GM19438 (cell line): ENCODE measurements around the gene AXL.

Experiments used
- ATAC-seq: cut with Tn5 transposase; IDR thresholded peaks from one replicate; pipeline ENCODE4 v1.9.1; 2021; ENCODE audit warnings: low read depth; ENCODE audit not compliant: unreplicated experiment

AXL gene

DNA sequence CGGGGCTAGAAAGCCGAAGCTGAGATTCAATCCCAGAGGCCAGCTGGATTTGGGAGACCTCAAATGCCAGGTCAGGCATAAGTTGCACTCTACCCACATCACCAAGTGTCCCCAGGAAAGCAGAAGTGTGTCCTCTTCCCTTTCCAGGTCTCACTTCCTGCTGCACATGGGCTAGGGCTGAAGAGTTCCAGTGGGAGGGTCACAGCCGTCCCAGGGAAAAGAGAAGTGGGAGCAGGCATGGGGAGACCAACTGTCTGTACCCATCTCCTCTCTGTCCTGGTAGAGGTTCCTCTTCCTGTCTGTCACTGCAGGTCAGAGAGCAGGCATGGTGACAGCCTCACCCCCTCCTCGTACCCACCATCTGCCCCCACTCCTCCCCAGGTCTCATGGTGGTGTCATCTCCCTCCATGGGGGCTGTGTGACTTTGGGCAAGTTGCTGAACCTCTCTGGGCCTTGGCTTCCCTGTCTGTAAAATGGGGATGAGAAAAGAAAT, 14.8 kb downstream of the AXL start:
- no peak for ATAC-seq

DNA sequence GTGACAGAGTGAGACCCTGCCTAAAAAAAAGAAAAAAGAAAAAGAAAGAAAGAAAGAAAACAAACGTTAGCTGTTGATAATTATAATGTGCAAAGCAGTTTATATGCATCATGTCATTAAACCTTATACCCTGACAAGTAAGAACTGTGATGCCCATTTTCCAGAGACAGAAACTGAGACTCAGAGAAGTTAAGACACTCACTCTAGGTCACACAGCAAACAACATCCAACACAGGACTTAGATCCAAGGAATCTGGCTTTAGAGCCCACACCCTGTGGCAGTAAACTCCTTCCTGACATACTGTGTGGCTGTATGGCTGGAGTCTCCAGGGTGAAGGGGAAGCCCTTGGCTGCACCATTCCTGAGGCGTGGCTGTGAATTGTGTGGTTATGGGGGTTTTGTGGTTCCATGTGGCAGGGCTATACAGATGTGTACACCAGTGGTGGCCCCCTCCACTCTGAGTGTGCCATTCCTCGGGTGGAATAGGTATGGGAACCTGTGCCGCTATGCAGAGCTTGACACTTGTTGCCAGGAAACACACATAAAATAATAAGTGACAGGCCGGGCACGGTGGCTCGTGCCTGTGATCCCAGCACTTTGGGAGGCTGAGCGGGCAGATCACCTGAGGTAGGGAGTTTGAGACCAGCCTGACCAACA, 15.6 kb downstream of the AXL start:
- ATAC-seq, result no peak

DNA sequence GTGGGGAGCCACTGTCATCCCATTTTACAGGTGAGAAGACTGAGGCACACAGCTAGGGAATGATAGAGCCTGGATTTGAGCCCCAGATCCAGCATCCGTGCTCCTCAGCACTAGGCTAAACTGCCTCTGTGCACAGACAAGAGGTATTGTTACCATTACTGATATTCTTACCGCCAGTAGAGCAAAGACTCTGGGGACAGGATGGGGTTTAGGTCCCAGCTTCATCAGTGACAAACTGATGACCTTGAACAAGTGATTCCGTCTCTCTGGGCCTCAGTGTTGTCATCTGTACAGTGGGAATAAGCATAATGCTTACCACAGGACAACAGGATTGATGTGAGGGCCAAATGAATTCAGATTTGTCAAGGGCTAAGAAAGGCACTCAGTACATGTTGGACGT, 16.5 kb downstream of the AXL start:
- no peak for ATAC-seq

DNA sequence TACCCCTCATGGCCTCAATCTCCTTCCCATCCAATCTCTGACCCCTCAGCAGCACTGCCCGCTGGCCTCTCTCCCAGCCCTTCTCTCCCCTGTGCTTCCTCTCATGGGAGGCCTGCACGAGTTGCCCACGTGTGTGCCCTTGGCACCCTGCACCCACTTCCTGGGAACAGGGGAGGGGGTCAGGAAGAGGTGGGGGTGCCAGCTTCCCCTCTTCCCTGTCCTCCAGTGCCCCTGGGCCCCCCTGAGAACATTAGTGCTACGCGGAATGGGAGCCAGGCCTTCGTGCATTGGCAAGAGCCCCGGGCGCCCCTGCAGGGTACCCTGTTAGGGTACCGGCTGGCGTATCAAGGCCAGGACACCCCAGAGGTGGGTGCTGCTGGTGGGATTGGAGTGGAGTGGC, 19.2 kb downstream of the AXL start:
- ATAC-seq, result no peak

DNA sequence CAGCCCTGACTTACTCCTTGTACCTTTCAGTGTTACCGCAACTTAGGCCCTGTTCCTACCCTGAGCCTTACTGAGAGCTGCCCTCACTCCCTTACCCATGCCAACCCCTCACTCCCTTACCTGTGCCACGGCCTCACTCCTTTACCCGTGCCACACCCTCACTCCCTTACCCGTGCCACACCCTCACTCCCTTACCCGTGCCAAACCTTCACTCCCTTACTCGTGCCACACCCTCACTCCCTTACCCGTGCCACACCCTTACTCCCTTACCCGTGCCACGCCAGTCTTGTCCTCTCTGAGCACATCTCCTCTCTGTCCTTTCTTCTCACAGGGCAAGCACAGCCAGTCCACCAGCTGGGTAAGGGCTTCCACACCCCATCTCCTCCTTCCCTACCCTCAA, 20.3 kb downstream of the AXL start:
- no peak for ATAC-seq

DNA sequence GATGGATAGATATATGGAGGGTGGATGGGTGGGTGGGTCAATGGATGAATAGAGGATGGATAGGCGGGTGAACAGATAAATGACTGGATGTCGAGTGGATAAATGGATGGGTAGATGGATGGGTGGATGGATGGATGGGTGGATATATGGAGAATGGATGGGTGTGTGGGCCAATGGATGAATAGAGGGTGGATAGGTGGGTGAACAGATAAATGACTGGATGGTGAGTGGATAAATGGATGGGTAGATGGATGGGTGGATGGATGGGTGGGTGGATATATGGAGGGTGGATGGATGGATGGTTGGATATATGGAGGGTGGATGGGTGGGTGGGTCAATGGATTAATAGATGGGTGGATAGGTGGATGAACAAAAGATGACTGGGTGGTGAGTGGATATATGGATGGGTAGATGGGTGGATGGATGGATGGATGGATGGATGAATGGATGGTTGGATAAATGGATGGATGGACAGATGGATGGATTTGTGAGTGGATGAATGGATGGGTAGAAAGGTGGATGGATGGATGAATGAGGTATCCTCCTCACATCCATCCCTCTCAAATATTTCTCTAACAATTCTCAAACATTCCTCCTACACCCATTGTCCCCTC, 21.0 kb downstream of the AXL start:
- no peak for ATAC-seq

DNA sequence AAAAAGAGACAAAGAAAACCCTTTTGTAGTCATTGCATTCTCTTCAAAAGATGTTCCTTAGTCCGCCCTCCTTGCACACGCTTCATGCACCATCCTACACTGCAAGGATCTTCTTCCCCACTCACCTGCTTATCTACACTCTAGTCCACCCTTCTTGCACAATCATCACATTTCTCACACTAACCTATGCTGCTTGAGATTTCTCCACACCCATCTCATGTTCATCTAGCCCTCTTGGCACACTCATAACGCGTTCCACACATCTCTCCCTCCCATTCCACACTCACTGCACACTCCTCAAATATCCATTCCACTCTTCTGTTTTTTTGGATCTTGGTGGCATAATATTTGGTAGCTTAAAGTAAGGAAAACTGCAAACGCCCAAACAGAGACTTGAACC, 22.8 kb downstream of the AXL start:
- ATAC-seq, result no peak

DNA sequence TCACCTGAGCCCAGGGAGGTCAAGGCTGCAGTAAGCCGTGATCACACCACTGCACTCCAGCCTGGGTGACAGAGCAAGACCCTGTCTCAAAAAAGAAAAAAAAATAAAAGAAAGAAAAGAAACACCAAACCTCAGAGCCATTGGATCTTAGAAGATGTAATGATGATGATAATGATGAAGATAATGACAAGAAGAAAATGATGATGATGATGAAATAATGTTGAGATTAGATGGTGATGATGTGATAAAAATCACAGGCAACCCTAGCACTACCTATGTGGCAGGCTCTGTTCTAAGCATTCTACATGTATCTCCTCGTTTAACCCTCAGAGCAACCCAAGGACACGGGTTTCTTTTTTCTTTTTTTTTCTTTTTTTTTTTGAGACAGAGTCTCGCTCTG, 25.1 kb downstream of the AXL start:
- no peak for ATAC-seq

DNA sequence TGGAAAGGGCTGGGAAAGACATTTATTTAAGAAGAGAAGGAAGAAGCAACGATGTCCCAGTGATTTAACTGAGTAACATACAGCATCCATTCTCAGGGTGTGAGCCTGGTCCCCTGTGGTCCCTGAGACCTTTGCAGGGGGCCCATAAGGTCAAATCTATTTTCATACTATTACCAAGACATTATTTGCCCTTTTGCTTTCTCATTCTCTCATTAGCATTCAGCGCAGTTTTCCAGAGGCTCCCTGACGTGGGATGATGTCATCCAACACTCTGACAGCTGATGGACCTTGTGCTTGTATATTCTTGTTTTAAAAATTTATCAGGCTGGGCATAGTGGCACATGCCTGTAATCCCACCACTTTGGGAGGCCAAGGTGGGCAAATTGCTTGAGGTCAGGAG, 26.8 kb downstream of the AXL start:
- ATAC-seq, result no peak

DNA sequence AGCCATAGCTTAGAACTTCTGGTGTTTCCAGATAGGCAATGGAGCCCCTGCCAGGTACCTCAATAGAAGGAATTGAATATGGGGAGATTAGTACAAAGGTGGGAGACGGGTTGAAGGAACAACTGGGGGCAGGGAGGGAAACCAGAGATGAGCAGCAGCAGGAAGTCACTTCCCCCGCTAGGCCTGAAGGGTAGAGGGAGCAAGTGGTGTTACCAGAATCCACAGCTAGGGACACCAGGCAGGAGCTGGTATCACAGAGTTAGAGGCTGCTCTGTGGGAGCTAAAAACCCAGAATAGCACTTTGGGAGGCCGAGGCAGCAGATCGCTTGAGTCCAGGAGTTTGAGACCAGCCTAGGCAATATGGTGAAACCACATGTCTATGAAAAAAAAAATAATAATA, 29.9 kb downstream of the AXL start:
- ATAC-seq, result no peak

DNA sequence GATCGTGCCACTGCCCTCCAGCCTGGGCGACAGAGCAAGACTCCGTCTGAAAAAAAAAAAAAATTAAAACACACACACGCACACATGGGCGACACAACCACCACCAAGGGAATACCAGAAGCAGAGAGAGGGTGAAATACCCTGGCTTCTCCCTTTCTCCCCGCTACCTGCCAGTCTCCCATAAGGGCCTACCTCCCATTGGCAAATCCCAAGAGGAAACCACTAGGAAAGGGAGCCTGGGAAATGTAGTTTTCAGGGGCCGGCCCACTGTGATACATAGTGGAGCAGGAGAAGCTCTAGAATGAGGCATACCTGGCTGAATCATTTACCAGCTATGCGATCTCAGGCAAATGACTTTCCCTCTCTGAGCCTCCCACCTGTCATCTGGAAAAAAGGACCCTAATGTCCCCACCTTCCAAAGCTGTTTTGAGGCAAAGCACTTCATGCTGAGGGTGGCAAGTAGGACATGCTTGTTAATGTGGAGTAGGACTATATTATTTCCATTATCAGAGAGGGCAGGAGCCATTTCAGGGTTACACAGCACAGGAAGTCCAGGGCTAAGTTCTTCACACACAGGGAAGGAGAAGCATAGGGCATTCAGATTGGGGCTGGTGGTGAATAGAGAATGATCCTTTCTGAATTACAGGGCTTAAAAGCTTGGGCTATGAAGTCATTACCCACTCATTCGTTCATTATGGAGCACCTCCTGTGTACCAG, 30.8 kb downstream of the AXL start:
- ATAC-seq, result no peak

DNA sequence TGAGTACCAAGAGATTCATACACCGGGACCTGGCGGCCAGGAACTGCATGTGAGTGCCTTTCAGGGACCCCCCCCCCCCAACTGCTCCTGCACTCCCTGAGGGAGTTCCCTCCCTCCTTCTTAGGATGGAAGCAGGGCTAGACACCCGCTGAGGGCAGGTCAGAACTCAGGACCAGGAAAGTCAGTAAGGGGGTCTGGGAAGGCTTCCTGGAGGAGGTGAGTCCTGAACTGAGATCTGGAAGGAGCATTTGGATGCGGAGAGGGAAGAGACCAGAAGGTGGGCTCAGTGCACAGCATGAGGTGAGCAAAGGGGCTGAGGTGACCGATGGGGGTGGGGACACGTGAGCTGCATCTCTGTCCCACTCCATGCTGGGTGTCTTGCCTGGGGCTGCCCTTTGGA, 34.6 kb downstream of the AXL start:
- ATAC-seq, result no peak

DNA sequence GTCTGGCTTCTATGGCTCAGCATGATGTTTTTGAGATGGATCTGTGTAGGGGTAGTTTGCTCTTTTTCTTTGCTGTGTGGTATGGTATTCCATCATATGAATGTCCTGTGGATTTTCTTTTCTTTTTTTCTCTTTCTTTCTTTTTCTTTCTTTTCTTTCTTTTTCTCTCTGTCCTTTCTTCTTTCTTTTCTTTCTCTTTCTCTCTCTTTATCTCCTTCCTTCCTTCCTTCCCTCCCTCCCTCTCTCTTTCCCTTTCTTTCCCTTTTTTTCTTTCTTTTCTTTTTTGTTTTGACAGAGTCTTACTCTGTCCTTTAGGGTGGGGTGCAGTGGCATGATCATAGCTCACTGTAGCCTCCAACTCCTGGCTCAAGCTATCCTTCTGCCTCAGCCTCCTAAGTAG, 36.1 kb downstream of the AXL start:
- no peak for ATAC-seq

DNA sequence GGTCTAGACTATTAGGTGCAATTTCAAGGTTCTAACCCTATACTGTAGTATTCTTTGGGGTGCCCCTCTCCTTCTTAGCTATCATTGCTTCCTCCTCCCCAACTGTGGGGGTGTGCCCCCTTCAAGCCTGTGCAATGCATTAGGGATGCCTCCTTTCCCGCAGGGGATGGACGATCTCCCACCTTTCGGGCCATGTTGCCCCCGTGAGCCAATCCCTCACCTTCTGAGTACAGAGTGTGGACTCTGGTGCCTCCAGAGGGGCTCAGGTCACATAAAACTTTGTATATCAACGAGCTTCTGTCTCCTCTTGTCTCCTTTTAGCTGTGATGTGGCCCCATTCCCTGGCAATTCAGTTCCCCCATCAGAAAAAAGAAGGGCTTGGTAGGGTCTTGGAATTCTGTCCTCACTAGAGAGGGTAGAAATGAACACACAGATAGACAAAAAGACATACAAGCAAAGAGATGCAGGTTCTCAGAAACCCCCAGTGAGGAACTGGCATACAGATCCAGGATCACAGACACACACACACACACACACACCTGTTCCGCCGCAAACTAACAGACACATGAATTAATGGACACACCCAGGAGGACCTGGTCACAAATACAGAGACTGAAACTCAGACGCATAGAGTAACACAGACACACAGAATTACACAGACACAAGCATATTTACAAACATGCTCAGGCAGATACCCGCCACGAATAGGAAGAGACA, 42.6 kb downstream of the AXL start:
- no peak for ATAC-seq

DNA sequence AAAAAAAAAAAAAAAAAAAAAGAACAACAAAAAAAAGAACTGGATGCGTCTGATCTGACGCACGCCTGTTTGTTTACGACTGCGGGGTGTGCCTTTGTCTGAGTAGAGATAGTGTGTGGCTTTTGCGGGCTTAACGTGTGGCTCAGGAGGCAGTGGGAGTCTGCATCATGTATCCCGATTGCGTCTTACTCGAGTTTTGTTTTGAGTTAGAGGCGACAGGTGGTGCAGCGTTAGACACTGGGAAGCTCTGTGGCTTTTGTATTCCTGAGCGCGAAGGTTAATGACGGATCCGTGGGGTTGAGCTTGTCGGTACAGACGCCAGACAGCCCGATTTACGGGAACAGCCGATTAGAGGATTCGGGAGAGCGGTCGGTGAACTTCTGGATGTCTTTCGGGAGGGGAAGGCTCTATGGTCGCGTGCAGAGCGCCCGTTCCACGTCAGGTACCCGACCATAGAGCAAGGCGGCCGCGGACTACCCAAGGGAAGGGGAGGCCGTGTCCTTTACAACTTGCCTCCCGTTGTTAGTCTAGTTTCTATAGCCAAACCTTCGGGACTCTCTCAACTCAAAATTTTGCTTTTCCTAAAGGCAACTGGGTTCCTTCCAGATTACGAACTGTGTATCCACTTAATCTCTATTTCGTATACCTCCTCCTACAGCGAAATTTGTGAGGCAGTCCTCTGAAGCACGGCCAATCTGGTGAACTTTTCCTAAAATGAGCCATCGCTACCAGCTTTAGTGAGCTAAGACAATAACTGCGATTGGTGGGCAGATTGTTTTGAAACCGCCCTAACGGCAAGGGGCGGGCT, 44.2 kb downstream of the AXL start:
- peak; percentile 6 for ATAC-seq

DNA sequence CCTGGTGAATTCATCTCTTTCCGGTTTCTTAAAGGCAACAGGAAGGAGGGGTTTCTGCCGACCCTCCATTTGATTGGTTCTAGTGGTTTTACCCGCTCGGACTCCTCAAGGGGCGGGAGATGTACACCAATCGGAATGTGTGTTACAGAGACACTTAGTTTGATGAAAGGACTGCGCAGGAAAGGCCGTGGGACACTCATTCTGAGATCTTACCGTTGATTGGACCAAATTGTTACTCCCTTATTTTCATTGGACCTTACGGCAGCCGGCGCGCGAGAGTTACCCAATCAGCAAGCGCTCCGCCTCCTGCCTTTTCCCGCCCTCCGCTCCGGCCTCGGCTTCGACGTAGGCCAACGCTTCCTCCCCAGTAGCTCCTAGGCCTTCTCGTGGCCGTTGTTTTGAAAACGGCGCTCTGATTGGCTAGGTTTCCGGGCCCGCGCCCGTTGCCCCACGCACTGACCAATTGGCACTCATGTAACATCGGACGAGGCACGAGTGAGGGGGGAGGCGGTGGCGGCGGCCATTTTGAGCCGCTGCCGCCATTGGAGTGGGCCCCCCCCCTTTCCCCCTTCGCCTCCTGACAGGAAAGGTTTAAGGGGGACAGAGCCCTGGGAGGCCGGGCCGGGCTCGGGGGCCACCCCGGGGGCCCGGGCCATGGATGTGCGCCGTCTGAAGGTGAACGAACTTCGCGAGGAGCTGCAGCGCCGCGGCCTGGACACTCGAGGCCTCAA, 45.0 kb downstream of the AXL start, which contains the start of gene HNRNPUL1:
Gene HNRNPUL1, plus strand, starts transcription at position 523 of the 731 bp plus-strand sequence. Its CDS starts 132 bp downstream, at position 655.
- peak; percentile 66 for ATAC-seq

DNA sequence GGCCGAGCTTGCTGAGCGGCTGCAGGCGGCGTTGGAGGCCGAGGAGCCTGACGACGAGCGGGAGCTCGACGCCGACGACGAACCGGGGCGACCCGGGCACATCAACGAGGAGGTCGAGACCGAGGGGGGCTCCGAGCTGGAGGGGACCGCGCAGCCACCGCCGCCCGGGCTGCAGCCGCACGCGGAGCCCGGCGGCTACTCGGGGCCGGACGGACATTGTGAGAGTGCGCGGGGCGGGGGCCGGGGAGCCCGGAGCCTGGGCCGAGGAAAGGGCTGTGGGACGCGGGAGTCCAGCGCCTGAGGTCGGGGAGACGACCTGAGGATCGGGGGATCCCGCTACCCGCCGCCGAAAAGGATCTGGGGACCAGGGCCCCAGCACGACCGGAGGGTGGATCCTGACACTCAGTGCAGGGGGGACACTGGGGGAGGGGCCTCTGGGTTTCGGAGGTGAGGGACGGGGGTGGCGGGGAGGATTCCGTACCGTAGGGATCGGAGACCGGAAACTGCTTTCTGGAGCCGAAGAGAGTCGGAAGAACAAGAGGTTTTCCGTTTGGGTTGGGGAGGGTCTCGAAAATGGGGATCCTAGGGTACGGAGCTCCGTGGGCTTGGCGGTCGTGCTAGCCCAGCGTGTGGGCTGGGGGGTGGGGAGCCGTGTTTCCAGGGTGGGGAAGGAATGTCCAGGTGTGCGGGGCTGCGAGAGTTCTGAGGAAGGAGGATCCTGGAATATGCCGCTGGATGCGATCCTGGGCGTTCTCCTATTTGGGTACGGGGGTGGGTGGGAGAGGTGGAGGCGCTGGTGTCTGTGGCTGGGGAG, 45.8 kb downstream of the AXL start:
- ATAC-seq, result no peak

DNA sequence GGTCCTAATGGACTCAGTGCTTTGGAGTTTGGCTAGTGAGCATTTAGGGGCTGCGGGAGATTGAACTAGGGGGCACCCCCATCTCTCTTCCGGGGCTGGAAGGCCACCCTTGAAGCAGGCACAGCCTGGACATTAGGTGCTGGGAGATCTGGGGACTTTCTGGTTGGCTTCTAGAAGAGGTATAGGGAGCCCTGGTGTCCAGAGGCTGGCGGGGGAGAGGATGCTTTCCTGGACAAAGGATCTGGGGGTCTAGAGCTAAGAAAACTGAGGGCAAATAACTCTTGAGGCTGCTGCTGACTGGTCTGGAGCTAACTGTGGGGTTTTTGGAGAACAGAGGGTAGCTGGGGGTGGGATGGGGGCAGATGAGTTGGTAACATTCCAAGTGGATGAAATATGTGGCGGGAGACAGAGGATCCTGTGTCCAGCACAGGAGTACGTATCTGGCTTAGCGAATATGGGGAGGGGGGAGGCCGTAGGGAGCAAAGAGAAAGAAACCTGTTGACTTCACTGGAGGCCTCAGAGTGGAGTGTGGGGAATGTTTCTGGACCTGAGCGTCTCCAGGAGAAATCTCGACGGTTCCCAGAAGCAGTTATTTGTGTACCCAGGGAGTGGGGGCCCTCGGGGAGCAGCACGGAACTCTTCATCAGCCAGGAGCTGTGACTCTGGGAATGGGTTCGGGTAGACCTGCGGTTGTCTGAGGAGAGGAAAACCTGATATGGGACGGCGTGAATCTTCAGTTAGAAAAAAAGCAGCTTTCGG, 46.6 kb downstream of the AXL start:
- no peak for ATAC-seq
